Endothelial cell of umbilical vein (primary cell): ENCODE data around the gene KPNA1.

Experiments used
- EZH2 ChIP-seq: IDR thresholded peaks from 2 replicates; pipeline ENCODE4 v1.6.1; 2012; ENCODE audit warnings: borderline replicate concordance, low read depth, mild to moderate bottlenecking, moderate library complexity, low read length, inconsistent platforms; ENCODE audit not compliant: severe bottlenecking
- FOS ChIP-seq: IDR thresholded peaks from 2 replicates; pipeline ENCODE4 v1.6.1; 2011; ENCODE audit warnings: mild to moderate bottlenecking, low read length, moderate library complexity, borderline replicate concordance; ENCODE audit not compliant: insufficient read depth
- TF ChIP-seq, protein P1 (sequence below): IDR thresholded peaks from 2 replicates; pipeline ENCODE4 v1.6.1; 2011; ENCODE audit not compliant: insufficient read depth, insufficient read length

DNA sequence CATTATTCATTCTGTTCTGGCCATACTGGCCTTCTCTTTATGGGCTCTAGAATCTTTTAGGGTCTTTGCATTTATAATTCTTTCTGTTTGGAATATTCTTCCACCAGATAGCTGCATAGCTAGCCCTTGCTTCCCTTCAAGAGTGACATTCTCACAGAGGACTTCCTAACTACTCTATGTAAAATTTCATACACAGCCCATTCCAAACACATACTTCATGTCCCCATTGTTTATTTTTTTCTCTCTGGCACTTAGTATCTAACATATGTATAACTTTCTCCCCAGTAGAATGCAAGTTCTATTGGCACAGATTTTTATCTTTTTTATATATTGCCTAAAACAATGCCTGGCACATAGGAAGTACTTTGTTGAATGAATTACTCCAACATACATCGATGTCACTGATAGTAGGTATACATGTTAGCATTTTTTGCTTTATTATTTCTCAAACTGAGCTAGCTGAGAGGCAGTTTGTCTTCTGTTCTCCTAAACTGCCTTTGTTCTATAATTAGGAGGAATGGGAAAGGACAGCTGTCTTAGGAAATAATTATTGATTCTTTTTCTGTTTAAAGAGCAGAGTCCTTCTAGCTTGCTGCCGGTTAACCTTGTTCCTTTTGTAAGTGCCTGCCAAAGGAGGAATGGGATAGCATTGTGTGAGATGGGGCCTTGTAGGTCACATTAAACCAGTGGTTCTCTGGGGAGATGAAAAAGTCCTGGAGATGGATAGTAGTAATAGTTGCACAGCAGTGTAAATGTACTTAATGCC lies 122.9 kb downstream of the KPNA1 start:
- TF ChIP-seq FOS (no peak), EZH2 (no peak)
- TF ChIP-seq, protein P1, sequence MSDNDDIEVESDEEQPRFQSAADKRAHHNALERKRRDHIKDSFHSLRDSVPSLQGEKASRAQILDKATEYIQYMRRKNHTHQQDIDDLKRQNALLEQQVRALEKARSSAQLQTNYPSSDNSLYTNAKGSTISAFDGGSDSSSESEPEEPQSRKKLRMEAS: no peak
